ENCODE results near the gene RBM20. TPM values are rescaled to one million over a fixed set of nuclear protein-coding genes. Genes with fewer than 3 reads are reported as not detected.

Gene RBM20
- total and polyA plus RNA-seq, 5 donors, result 34.3 to 92.0 (median 66.6) TPM

DNA sequence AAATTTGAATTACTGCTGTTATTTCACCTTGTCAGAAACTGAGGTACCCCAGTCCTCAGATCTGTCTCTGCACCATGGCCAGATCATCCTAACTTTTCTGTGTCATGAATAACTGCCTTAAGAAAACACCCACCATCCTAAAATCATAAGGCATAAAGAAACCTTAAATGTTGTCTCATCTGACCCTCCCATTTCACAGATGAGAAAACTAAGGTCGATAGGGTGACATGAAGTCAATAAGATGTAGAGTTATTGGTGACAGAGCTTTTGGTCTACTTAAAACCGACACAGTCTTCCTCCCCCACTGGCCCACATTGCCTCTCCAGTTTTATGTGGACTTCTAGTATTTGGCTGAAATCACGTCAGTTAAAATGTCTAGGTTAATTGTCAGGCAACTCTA lies 126.1 kb downstream of the RBM20 start:
- WGBS, result 80% methylated on average over 3 of the region's 3 CpGs
- Histone ChIP-seq H3K27ac (ENCODE audit: low read length) (peak overlapping the region; percentile 31), H3K4me1 (ENCODE audit: control insufficient read depth, insufficient read depth, low read length) (no peaks in the 10 kb centered on the region), H3K27me3 (ENCODE audit: control insufficient read depth, insufficient read depth) (no peaks in the 10 kb centered on the region), H3K9me3 (ENCODE audit: control insufficient read depth, low read length) (no peaks in the 10 kb centered on the region), H3K4me3 (ENCODE audit: low read length) (no peak overlapping the region)
- intact Hi-C loops (cut with DNase I), result no loop called here
- ATAC-seq (no peak), DNase-seq (no peak)

DNA sequence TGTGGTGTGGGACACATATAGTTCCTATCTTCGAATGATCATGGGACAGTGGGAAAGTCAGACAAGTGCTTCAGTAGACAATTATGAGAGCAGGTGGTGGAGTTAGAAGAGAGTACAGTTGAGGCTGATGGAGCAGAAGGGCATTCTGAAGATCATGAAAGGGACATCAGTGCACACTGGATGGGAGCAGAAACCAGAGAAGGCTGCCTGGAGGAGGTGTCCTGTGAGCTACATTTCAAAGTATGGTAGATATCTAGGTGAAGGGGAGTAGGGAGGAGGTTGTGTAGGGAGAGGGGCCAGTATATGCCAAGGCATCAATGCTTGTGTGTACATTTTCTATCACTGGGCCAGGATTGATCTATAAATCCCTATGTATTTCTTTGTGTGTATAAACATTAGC lies 127.3 kb downstream of the RBM20 start:
- H3K27ac ChIP-seq (ENCODE audit: low read length), result peak overlapping the region; percentile 26
- no peaks in the 10 kb centered on the region for H3K27me3 ChIP-seq (ENCODE audit: control insufficient read depth, insufficient read depth)
- ATAC-seq, result no peak
- no peaks in the 10 kb centered on the region for H3K9me3 ChIP-seq (ENCODE audit: control insufficient read depth, low read length)
- no peaks in the 10 kb centered on the region for H3K4me1 ChIP-seq (ENCODE audit: control insufficient read depth, insufficient read depth, low read length)
- WGBS, result 96% methylated on average over 1 of the region's 1 CpG
- DNase-seq, result no peak
- no peak overlapping the region for H3K4me3 ChIP-seq (ENCODE audit: low read length)
- intact Hi-C loops (cut with DNase I), result no loop called here

DNA sequence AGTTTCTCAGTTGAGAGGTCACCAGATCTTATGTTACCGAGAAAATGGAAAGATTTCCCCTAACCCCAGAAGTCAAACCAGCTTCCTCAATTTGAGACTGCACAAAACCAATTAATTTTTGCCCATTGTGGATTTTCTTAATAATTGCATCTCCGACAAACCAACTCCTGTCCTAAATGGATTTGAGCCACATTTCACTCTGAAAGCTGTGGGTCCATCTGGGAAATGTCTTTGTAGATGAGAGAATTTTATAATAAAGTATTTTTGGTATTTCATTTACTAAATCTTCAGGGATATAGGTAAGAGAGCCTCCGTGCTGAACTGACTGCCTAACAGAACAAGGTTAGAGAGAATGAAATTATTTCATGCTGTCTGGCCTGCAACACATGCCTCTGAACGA lies 127.9 kb downstream of the RBM20 start:
- DNase-seq (no peak), ATAC-seq (no peak)
- intact Hi-C loops (cut with DNase I), result no loop called here
- no peaks in the 10 kb centered on the region for H3K4me1 ChIP-seq (ENCODE audit: control insufficient read depth, insufficient read depth, low read length)
- WGBS, result 82% methylated on average over 4 of the region's 4 CpGs
- no peaks in the 10 kb centered on the region for H3K9me3 ChIP-seq (ENCODE audit: control insufficient read depth, low read length)
- no peaks in the 10 kb centered on the region for H3K27me3 ChIP-seq (ENCODE audit: control insufficient read depth, insufficient read depth)
- H3K4me3 ChIP-seq (ENCODE audit: low read length), result no peak overlapping the region
- no peak overlapping the region for H3K27ac ChIP-seq (ENCODE audit: low read length)

DNA sequence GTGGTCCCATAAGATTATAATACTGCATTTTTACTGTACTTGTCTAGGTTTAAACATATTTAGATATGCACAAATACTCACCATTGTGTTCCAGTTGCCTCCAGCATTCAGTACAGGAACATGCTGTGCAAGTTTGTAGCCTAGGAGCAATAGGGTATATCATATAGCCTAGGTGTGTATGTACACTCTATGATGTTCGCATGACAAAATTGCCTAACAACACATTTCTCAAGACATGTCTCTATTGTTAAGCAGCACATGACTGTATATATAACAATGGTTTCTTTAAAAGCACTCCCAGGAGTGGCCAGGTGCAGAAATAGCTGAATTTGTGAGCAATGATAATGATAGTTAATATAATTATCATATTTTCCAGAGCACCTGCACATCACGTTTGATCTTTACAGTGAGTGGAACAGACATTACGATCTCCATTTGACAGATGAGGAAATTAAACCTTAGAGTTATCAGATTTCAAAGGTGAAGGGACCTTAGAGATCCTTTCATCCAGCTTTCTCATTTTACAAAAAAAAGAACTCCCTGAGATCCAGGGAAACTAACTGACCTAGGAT lies 128.4 kb downstream of the RBM20 start:
- no peak for ATAC-seq

DNA sequence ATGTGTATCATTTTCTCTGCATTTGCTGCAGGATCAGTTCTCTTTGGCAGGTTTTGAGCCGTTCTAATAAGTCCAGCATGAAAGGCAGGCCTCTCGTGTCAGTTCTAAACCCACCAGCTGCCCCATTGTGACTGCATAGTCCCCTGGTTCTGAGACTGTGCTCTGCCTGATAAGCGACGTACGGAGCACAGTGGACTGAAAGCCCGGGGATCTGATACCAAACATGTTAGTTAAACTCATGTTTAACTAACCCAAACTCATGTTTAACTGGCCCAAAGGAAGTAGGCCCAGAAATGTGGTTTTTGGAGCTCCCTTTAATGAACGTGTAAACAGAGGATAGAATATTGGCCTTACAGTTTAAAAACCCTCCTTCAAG lies 129.5 kb downstream of the RBM20 start:
- Histone ChIP-seq H3K4me3 (ENCODE audit: low read length) (no peak overlapping the region), H3K27me3 (ENCODE audit: control insufficient read depth, insufficient read depth) (no peaks in the 10 kb centered on the region), H3K9me3 (ENCODE audit: control insufficient read depth, low read length) (no peaks in the 10 kb centered on the region), H3K4me1 (ENCODE audit: control insufficient read depth, insufficient read depth, low read length) (peaks cover 6% of the 10 kb centered on the region), H3K27ac (ENCODE audit: low read length) (peak overlapping the region; percentile 9)
- WGBS, result 68% methylated on average over 7 of the region's 7 CpGs
- ATAC-seq (no peak), DNase-seq (no peak)
- intact Hi-C loops (cut with DNase I), result no loop called here

More for the DNA sequence above, 128.4 kb downstream of the RBM20 start:
- Histone ChIP-seq H3K27me3 (ENCODE audit: control insufficient read depth, insufficient read depth) (no peaks in the 10 kb centered on the region), H3K4me1 (ENCODE audit: control insufficient read depth, insufficient read depth, low read length) (no peaks in the 10 kb centered on the region), H3K9me3 (ENCODE audit: control insufficient read depth, low read length) (no peaks in the 10 kb centered on the region), H3K27ac (ENCODE audit: low read length) (no peak overlapping the region), H3K4me3 (ENCODE audit: low read length) (no peak overlapping the region)
- 73% methylated on average over 3 of the region's 3 CpGs for WGBS
- intact Hi-C loops (cut with DNase I), result no loop called here
- DNase-seq, result no peak

DNA sequence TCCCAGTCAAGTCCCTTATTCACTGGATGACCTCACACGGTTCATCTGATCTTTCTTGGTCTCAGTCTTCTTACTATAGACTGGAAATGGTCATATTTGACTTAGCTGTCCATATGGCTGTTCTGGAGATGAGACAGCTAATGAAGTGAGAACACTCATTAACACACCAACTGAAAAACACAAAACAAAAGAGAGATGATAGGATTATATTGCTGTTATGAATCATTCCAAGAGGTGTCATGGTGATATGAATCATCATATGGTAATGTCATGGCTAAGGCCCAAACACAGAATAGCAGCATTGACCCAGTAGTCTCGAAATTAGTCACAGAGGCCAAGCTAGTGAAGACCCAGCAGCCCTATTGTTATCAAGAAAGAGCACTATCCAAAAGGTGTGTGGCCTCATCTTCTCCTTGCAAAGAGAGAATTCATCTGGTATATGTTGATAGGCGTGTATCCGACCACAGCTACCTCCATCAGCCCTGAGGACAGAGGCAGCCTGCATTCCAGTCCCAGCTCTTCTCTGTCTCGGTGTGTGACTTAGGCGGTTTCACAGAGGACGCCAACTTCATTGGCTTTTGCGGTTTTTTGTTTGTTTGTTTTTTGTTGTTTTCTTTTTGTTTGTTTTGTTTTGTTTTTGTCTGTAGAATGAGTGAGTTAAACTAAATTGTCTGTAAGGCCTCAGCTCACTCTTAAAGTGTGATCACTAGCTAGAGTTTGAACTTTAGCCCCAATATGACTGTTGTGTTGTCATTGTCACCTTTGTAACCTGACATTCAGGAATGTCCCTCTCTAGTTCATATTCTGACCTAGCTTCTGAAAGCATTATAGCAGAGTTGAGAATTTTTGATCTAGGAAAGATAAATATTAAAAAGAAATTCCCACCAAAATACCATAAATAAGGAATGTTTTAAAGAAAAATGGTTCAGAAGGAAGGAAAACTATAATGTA lies 130.2 kb downstream of the RBM20 start:
- Histone ChIP-seq H3K4me3 (ENCODE audit: low read length) (no peak overlapping the region), H3K4me1 (ENCODE audit: control insufficient read depth, insufficient read depth, low read length) (peaks cover 6% of the 10 kb centered on the region), H3K9me3 (ENCODE audit: control insufficient read depth, low read length) (no peaks in the 10 kb centered on the region), H3K27me3 (ENCODE audit: control insufficient read depth, insufficient read depth) (no peaks in the 10 kb centered on the region), H3K27ac (ENCODE audit: low read length) (peak overlapping the region; percentile 24)
- DNase-seq (no peak), ATAC-seq (peak; percentile 35 to 59)
- intact Hi-C loops (cut with DNase I), result no loop called here
- WGBS, result 69% methylated on average over 8 of the region's 8 CpGs

DNA sequence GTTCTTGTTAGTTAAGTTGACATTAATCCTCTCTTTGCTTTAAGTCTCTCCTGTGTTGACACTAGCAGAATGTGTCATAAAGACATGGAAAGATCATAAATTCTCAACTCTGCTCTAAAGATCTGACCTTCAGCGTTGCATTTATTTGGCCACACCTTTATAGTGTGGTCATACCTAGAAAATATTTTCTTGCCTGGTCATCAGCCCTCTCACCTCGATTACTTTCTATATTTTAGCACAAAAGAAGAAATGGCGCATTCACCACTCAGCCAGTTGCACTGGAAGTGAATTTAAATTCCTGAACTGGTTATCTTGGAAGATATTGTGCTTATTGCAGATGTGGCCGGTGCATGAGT lies 130.9 kb downstream of the RBM20 start:
- WGBS, result 84% methylated on average over 4 of the region's 4 CpGs

DNA sequence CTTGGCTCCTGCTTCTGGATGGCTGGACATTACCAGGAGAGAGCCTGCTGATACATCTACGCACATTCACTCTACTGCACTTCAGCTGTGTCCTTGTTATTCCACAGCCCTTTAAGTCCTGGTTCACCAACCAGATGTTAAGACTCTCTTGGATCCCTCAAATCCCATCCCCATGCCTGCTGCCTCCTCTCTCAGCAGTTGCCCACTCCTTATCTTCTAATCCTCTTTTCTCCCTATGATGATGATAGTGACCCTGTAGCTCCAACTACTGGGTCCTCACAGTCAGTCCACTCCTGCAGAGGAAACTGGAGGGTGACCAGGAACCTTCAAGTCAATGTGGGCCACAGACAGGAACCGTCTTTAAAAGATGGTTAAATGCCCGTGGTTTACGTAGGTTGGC lies 131.3 kb downstream of the RBM20 start:
- intact Hi-C loops (cut with DNase I), result no loop called here
- DNase-seq (no peak), ATAC-seq (no peak)
- H3K27me3 ChIP-seq (ENCODE audit: control insufficient read depth, insufficient read depth), result no peaks in the 10 kb centered on the region
- no peak overlapping the region for H3K4me3 ChIP-seq (ENCODE audit: low read length)
- WGBS, result 95% methylated on average over 4 of the region's 4 CpGs
- H3K4me1 ChIP-seq (ENCODE audit: control insufficient read depth, insufficient read depth, low read length), result peaks cover 6% of the 10 kb centered on the region
- no peaks in the 10 kb centered on the region for H3K9me3 ChIP-seq (ENCODE audit: control insufficient read depth, low read length)
- peak overlapping the region; percentile 70 for H3K27ac ChIP-seq (ENCODE audit: low read length)

More for the DNA sequence above, 130.9 kb downstream of the RBM20 start:
- intact Hi-C loops (cut with DNase I), result no loop called here
- ATAC-seq (no peak), DNase-seq (no peak)
- H3K4me3 ChIP-seq (ENCODE audit: low read length), result no peak overlapping the region
- H3K27me3 ChIP-seq (ENCODE audit: control insufficient read depth, insufficient read depth), result no peaks in the 10 kb centered on the region
- H3K27ac ChIP-seq (ENCODE audit: low read length), result peak overlapping the region; percentile 70
- peaks cover 6% of the 10 kb centered on the region for H3K4me1 ChIP-seq (ENCODE audit: control insufficient read depth, insufficient read depth, low read length)
- H3K9me3 ChIP-seq (ENCODE audit: control insufficient read depth, low read length), result no peaks in the 10 kb centered on the region

DNA sequence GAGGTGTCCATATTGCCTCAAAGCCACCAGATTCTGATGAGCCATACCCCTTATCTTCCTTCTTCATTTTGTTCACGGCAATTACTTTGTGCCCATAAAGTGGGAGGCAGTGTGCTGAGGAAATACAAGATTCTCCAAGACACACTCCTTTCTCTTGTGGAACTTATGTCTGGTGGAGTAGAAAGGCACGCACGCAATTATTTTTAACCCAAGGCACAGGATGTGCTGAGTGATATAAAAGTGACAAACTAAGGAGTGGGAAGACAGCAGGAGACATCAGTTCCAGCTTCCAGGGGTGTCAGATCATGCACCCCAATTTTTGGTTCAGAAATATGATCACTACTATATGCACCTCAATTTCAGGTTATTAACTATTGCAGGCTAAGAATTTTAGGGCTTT lies 132.9 kb downstream of the RBM20 start:
- intact Hi-C loops (cut with DNase I), result no loop called here
- Histone ChIP-seq H3K4me1 (ENCODE audit: control insufficient read depth, insufficient read depth, low read length) (peaks cover 12% of the 10 kb centered on the region), H3K27ac (ENCODE audit: low read length) (peak overlapping the region; percentile 64), H3K27me3 (ENCODE audit: control insufficient read depth, insufficient read depth) (no peaks in the 10 kb centered on the region), H3K9me3 (ENCODE audit: control insufficient read depth, low read length) (no peaks in the 10 kb centered on the region), H3K4me3 (ENCODE audit: low read length) (no peak overlapping the region)
- DNase-seq (no peak), ATAC-seq (no peak)
- 57% methylated on average over 3 of the region's 3 CpGs for WGBS

DNA sequence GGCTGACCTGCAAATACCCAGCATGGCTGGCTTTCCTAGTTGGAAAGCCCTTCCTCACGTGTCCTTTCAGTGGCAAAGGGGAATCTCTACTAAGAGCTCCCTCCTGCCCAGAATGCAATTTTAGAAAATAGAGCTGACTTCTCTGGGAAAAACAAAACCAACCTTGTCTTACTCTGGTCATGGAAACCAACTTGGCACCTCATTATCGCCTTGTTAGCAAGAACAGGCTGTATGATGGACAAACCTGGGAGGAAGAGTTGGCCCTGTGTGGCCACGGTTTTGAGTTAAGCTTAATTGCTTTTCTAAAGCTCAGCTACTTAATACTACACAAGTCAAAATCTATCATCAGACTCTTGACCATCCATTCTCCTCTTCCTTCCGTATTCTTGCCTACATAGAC lies 133.5 kb downstream of the RBM20 start:
- WGBS, result 67% methylated on average over 4 of the region's 4 CpGs
- H3K4me3 ChIP-seq (ENCODE audit: low read length), result no peak overlapping the region
- intact Hi-C loops (cut with DNase I), result no loop called here
- H3K27me3 ChIP-seq (ENCODE audit: control insufficient read depth, insufficient read depth), result no peaks in the 10 kb centered on the region
- peaks cover 14% of the 10 kb centered on the region for H3K4me1 ChIP-seq (ENCODE audit: control insufficient read depth, insufficient read depth, low read length)
- H3K27ac ChIP-seq (ENCODE audit: low read length), result peak overlapping the region; percentile 61
- ATAC-seq, result no peak
- no peaks in the 10 kb centered on the region for H3K9me3 ChIP-seq (ENCODE audit: control insufficient read depth, low read length)
- no peak for DNase-seq

DNA sequence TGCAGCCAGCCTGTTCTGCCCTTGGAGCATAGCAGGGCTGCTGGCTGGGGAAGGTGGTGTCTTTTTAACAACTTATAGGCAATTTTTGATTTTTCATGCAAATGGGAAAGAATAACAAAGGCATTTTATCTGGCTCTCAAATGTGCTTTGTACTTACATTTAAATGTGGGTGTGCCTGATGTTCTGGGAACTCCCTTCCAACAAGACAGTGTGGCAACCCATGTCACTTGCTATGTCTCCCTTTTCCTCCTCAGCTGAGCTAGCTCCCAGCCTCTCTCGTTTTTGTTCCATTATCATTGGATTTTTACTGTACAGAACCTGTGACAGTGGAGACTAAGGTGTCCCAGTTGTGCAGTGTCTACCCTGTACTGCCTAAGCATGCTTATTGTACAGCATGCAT lies 134.1 kb downstream of the RBM20 start:
- no peak for ATAC-seq
- WGBS, result 38% methylated on average over 1 of the region's 1 CpG
- H3K4me1 ChIP-seq (ENCODE audit: control insufficient read depth, insufficient read depth, low read length), result peaks cover 15% of the 10 kb centered on the region
- H3K9me3 ChIP-seq (ENCODE audit: control insufficient read depth, low read length), result no peaks in the 10 kb centered on the region
- no peak for DNase-seq
- peak overlapping the region; percentile 61 for H3K27ac ChIP-seq (ENCODE audit: low read length)
- intact Hi-C loops (cut with DNase I), result no loop called here
- H3K4me3 ChIP-seq (ENCODE audit: low read length), result no peak overlapping the region
- no peaks in the 10 kb centered on the region for H3K27me3 ChIP-seq (ENCODE audit: control insufficient read depth, insufficient read depth)

Measured in right cardiac atrium (tissue), 5 donors.